ENCODE measurements around the gene FSD2. TPM values are rescaled to one million over a fixed set of nuclear protein-coding genes. Genes with fewer than 3 reads are reported as not detected.

FSD2 gene
- total RNA-seq, 4 donors from 2014 or later = 0.13 to 1.6 (median 0.69) TPM

- Histone ChIP-seq H3K27me3 (no peaks in the 10 kb centered on the region), H3K9me3 (no peaks in the 10 kb centered on the region), H3K4me1 (no peaks in the 10 kb centered on the region), H3K4me3 (replicated peaks in 1 of 3) (no peak overlapping the region), H3K27ac (no peak overlapping the region), H3K36me3 (no peaks in the 10 kb centered on the region)
- intact Hi-C loops (cut with DNase I) = no loop called here
- WGBS, 2 donors = 75 to 82% methylated on average over 2 of the region's 2 CpGs
- no peak for TF ChIP-seq POLR2A (IDR thresholded peaks at IDR 0.05)
- TF ChIP-seq CTCF (IDR thresholded peaks at IDR 0.05) = no peak
- DNase-seq = no peak
Measured at GRCh38 chr15:82739086-82739485, 66.8 kb downstream of the FSD2 start.

GRCh38 chr15:82737975-82738374 lies 67.9 kb downstream of the FSD2 start:
- H3K27me3 ChIP-seq = no peaks in the 10 kb centered on the region
- H3K4me1 ChIP-seq = no peaks in the 10 kb centered on the region
- no peak for DNase-seq
- H3K36me3 ChIP-seq = no peaks in the 10 kb centered on the region
- 92 to 94% methylated on average over 2 of the region's 2 CpGs for WGBS, 2 donors
- no peak overlapping the region for H3K4me3 ChIP-seq (replicated peaks in 1 of 3)
- no peak overlapping the region for H3K27ac ChIP-seq
- no peaks in the 10 kb centered on the region for H3K9me3 ChIP-seq
- TF ChIP-seq CTCF (IDR thresholded peaks at IDR 0.05) = no peak
- TF ChIP-seq POLR2A (IDR thresholded peaks at IDR 0.05) = no peak
- intact Hi-C loops (cut with DNase I) = no loop called here

GRCh38 chr15:82731527-82731926 lies 74.3 kb downstream of the FSD2 start:
- TF ChIP-seq CTCF (IDR thresholded peaks at IDR 0.05) (no peak), POLR2A (IDR thresholded peaks at IDR 0.05) (no peak)
- WGBS, 2 donors = 92 to 93% methylated on average over 2 of the region's 2 CpGs

GRCh38 chr15:82730022-82730530 lies 75.8 kb downstream of the FSD2 start:
- DNase-seq = no peak
- WGBS, 2 donors = 78 to 79% methylated on average over 11 of the region's 11 CpGs
- no peaks in the 10 kb centered on the region for H3K27me3 ChIP-seq
- intact Hi-C loops (cut with DNase I) = no loop called here
- H3K27ac ChIP-seq = no peak overlapping the region
- no peaks in the 10 kb centered on the region for H3K4me1 ChIP-seq
- H3K4me3 ChIP-seq (replicated peaks in 1 of 3) = no peak overlapping the region
- TF ChIP-seq POLR2A (IDR thresholded peaks at IDR 0.05) (no peak), CTCF (IDR thresholded peaks at IDR 0.05) (no peak)
- H3K9me3 ChIP-seq = no peaks in the 10 kb centered on the region
- H3K36me3 ChIP-seq = no peaks in the 10 kb centered on the region

More at GRCh38 chr15:82731527-82731926, 74.3 kb downstream of the FSD2 start:
- intact Hi-C loops (cut with DNase I) = no loop called here
- no peak overlapping the region for H3K27ac ChIP-seq
- no peak for DNase-seq
- H3K27me3 ChIP-seq = no peaks in the 10 kb centered on the region
- H3K4me1 ChIP-seq = no peaks in the 10 kb centered on the region
- H3K4me3 ChIP-seq (replicated peaks in 1 of 3) = no peak overlapping the region
- H3K9me3 ChIP-seq = no peaks in the 10 kb centered on the region
- H3K36me3 ChIP-seq = no peaks in the 10 kb centered on the region

GRCh38 chr15:82726816-82727215 lies 79.1 kb downstream of the FSD2 start:
- DNase-seq = no peak
- H3K4me3 ChIP-seq (replicated peaks in 1 of 3) = no peak overlapping the region
- 92% methylated on average over 6 to 8 of the region's 10 CpGs for WGBS, 2 donors
- TF ChIP-seq POLR2A (IDR thresholded peaks at IDR 0.05) (no peak), CTCF (IDR thresholded peaks at IDR 0.05) (no peak)
- no peaks in the 10 kb centered on the region for H3K36me3 ChIP-seq
- intact Hi-C loops (cut with DNase I) = no loop called here
- no peaks in the 10 kb centered on the region for H3K27me3 ChIP-seq
- H3K27ac ChIP-seq = no peak overlapping the region
- H3K4me1 ChIP-seq = no peaks in the 10 kb centered on the region
- no peaks in the 10 kb centered on the region for H3K9me3 ChIP-seq

Data from thyroid gland (tissue), 4 donors.